NCI-H2107 (cell line): ENCODE measurements around the gene DUS2.
A peak's percentile ranks its signal among the peaks of the same experiment; 100 is the strongest.

Source experiments
- DNase-seq: peaks from one replicate; lab custom pipeline; 2025; lab: John Stamatoyannopoulos, UW

Gene DUS2

DNA sequence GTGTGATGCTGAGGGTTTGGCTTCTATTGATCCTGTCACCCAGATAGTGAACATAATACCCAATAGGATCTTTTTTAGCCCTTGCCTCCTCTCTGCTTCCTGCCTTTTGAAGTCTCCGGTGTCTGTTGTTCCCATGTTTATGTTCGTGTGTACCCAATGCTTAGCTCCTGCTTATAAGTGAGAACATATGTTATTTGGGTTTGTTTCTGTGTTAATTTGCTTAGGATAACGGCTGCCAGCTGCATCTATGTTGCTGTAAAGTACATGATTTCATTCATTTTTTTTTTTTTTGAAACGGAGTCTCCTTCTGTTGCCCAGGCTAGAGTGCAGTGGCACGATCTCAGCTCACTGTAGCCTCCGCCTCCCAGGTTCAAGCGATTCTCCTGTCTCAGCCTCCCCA is 23.0 kb downstream of the DUS2 start:
- no peak for DNase-seq

DNA sequence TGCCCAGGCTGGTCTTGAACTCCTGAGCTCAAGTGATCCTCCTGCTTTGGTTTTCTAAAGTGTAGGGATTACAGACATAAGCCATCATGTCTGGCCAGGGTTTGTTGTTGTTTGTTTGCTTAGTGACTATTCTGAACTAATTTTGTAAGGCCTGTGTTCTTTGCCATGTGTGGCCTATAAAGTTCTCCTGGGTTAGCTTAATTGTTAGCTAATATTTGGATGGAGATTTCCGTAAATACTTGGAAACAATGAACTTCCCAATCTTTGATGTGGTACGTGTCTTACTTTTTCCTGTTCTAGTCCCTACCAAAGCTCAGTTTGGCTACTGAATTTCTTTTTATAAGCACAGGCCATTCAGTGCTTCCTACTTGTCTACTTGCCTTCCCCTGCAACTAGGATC is 24.9 kb downstream of the DUS2 start:
- DNase-seq, result no peak

DNA sequence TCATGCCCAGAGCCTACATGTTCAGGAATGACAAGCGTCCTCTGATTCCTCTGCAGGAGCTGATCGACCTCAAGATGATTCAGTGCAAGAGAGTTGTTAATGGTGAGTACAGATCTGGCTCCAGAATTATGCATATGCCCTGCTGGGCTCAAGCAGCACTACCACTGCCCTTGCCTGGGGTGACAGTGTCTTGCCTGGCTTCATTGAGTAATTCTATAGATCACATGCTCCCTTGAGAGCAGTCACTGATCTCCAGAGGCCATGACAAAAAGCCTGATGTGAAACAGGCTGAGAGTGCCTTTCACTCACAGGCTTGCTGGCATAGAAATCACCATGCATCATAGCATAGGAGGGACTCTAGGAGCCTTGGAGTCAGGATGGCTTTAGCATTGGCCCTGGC is 26.4 kb downstream of the DUS2 start:
- no peak for DNase-seq

DNA sequence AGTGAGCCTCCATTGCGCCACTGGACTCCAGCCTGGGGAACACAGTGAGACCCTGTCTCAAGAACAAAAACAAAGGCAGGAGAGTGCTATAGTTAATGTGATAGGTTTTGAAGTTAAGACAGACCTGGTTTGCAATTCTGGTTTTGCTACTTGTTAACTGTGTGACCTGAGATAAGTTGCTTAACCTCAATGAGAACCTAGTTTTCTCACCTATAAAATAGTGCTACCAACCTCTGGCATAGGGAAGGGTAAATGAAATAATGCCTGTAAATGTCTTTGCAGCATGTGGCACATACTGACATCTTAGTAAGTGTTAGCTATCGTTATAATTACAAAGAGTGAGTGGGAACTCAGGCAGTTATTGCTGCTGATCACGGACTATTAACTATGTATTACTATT is 32.3 kb downstream of the DUS2 start:
- DNase-seq, result no peak

DNA sequence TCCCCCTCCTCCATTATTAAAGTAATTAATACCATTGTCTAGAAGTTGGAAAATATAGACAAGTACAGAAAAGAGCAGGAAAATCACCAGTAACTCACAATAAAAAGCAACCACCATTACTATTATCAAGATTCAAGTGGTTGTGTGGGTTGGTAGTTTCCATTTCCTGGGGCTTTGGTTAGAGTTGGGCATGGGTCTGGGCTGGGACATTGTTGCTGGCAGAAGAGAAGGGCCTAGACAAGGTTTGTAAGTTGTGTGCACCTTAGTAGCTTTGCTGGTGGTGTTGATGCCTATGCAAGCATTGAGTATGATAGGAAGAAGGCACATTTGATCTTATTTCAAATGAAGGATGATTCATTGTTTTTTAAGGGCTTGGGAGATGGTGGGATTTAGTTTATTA is 36.7 kb downstream of the DUS2 start:
- no peak for DNase-seq

DNA sequence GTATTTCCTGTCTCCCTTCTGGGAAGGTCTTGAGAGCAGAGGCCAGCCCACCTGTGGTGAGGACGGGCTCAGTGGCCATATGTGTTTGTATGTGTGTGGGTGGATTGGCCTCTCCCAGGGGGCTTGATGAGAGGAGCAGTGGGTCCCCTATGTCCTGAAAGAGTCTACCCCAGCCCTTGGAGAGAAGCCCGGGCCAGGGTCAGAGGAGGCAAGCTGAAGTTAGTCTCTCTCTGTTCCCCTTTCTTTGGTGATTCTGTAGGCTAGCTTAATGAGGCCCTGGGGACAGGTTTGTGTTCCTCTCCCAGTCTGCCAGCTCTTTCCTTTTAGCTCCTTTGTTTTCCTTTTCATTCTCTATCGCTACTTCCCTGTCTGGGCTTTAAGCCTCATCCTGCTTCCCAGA is 38.3 kb downstream of the DUS2 start:
- DNase-seq, result no peak

DNA sequence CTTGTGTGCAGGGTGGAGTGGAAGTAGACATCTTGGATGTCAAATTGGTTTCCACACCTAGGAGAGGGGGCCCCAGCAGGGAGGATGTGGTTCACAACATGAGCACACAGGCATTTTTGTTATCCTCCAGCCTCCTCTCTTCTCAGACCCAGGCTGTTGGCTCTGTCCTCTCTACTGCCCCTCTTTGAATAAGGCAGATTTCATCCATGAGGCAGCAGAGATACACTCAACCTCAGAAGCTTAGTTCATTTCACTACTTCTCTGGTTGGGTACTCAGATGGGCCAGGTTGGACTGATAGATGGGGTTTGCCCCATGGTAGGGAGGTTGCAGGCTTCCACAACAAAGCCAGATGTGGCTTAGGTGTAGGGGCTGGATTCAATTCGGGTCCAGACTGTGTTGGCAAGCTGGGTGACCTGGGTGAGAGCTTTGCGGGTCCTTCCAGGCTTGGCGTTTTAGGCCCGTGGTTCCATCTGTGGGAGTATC is 39.9 kb downstream of the DUS2 start:
- DNase-seq, result no peak

DNA sequence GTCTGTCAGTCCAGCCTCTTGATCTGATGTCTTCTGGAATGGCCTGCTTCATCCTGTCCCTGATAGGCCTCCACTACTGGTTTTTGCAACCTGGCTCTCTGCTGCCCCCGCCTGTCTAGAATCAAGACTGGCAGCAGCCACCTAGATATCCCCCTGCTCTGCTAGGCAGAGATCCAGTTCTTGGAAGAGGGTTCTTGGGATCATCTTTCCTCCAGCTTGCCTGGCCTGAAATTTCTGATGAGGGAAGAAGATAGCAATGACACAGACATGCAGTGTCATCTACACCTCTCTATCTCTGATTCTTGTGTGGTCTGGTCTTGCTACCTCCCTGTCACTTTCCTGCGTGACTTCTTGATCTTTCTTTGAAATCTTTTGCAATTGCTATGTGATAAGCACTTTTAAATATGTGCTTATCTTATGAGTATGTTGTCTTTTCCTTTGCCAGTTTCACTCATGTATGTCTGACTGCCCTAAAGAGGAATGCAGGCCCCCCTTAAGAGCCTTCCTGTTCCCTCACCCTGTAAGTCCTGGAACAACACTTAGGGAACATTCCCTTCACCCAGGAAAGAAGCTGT is 41.8 kb downstream of the DUS2 start:
- peak; percentile 40 for DNase-seq

DNA sequence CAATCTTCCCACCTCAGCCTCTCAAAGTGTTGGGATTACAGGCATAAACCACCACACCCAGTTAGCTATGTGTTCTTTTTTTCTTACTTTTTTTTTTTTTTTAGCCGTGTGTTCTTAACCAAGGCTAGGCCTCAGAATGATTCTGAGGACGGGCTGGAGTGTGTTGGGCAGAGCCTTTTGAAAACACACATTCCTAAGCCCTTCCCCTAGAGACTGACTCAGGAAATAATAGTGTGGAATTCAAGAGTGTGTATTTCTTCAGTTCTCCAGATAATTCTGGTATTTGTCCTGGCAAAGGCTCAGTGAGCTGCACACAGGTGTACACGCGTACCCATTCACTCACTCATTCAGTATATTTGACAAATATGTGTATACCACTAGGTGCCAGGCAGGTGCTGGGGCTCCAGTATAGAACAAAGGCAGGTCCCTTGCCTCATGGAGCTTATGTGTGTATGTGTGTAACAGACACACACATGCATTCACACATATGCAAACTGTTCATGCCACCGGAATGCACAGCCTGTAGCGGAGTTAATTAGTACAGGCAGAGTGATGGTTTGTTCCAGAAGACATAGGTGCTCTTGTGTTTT is 42.7 kb downstream of the DUS2 start:
- no peak for DNase-seq

DNA sequence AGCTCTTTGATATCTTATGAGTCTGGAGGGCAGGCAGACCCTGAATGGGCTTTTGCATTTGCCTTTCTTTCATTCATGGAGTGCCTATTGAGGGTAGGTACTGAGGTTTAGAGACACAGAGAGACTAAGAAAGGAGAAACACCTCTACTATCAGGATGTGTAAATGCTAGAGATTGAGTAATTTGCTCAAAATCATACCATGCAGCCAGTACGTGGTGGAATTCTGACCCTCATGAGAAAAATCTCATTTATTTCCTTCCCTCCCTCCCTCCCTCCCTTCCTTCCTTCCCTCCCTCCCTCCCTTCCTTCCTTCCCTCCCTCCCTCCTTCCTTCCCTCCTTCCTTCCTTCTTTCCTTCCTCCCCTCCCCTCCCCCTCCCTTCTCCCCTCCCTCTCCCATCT is 43.7 kb downstream of the DUS2 start:
- DNase-seq, result no peak

DNA sequence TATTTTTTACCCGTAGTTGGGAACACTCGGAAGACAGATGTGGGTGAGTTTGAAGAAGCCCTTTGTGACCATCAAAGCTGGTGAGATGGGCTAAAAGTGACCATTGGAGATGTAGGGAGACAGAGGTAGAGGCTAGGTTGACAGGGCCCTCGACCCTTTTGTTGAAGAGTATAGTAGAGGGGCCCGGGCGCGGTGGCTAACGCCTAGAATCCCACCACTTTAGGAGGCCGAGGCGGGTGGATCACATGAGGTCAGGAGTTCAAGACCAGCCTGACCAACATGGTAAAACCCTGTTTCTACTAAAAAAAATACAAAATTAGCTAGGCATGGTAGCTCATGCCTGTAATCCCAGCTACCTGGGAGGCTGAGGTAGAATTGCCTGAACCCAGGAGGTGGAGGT is 45.8 kb downstream of the DUS2 start:
- no peak for DNase-seq

DNA sequence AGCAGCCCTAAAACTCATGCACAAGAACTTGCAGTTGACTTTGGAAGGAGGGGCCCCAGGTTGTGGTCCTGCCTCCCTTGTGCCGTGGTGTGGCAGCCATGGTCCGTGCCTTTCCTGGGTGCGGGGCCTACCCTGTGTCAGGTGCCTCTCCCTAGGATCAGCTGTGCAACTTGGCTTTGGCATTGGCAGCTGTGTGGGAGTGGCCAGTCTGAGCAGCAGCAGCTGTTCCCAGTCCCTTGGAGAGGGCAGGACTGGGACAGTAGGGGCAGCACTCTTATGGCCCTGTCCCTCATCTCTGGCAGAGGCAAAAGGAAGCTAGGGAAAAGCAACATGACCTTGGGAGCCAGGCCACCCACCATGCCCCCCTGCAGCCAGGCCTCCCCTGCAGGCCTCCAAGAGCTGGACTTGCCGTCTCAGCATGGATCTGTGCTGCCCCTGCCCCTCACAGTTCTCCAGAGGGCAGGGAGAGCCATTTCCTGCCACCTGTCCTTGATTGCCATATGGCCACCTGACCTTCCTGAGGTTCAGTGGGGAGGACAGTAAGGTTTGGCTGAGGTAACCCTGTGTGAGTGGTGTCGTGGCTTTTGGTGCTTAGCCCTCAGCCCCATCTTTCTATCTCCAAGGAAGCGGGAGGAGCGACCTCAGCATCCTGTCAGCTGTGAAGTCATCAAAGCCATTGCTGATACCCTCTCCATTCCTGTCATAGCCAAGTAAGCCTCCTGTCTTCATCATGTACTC is 46.6 kb downstream of the DUS2 start:
- DNase-seq, result no peak

DNA sequence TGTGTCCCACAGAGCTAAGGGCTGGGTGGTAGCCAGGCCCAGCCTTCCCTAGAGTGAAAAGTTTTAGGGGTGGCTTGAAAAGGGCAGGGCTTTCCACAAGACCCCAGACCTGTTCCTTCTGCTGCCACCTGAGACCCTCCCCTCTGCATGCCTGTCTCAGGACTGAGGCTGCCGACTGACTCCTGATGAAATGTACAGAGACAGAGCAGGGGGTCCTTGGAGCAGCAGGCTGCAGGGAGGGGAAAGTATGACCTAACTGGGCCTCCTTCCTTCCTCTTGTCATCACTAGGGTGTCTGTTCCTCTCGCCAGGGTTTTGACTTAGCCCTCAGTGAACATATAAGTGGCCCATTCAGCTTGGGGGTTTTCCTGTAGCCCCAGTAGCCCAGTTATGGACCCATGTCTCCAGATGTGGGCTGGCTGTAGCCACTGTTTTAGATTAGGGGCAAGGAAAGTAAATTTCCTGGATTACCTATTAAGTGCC is 47.2 kb downstream of the DUS2 start:
- DNase-seq, result no peak

DNA sequence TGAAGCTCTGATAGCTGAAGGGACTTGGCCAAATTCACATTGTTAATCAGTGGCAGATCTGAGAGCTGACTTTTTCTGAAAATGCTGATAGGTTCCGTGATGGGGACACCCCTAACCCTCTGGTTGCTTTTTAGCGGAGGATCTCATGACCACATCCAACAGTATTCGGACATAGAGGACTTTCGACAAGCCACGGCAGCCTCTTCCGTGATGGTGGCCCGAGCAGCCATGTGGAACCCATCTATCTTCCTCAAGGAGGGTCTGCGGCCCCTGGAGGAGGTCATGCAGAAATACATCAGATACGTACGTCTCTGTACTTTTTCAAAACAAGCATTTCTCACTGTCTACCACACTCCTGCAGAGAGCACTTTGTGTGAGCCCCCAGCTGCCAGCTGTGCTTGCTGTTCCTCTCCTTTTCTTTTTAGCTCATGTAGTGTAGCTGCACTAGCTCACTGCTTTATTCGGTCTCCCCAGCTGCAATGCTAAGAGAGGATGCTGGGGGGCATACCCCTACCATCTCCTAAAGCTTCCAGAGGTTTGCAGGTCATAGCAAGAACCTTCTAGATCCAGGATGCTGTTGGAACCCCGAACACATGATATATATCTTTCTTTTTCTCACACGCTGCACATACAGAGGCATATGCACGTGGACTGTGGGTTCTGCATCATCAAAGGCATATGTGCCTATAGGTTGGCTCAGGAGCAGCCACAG is 47.9 kb downstream of the DUS2 start:
- no peak for DNase-seq

DNA sequence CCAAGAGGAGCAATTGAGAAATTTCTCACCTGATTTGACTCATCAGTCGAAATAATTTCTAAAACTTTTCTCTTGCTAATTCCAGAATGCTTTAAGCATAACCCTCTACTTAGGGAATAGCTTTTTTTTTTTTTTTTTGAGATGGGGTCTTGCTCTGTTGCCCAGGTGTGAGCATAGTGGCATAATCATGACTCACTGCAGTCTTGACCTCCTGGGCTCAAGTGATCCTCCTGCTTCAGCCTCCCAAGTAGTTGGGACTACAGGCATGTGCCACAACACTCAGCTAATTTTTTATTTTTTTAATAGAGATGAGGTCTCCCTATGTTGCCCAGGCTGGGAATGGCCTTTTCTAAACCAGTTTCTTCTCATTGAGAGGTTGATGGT is 48.4 kb downstream of the DUS2 start:
- no peak for DNase-seq

DNA sequence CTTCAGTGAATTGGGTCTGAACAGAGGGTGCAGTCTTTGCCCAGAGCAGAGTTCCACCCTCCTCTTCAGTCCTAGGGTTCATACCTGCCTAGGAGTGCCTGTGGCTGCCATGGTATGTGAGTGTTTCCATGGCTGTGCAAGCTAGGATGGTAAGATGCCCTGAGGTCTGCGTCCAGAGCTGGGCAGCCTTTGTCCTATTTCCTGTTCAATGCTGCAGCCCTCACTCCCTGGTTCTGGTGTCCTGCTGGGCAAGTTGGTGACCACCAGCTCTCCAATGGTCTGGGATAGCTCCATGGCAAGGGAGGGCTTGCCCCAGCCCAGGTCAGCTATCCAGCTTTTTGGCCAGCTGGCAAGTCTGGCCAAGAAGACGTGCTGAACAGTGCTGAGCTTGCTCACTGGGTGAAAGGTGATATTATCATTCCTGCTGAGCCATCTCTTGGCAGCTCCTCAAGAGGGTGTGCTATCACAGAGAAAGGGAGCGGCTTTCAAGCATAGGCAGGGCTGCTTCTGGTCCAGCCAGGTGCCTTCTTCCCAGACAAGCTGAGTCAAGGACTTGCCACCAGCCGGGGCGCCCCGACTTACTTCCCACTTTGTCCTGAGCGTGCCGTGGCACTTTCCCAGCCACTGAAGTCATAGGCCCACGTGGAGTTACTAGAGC is 49.1 kb downstream of the DUS2 start:
- no peak for DNase-seq

DNA sequence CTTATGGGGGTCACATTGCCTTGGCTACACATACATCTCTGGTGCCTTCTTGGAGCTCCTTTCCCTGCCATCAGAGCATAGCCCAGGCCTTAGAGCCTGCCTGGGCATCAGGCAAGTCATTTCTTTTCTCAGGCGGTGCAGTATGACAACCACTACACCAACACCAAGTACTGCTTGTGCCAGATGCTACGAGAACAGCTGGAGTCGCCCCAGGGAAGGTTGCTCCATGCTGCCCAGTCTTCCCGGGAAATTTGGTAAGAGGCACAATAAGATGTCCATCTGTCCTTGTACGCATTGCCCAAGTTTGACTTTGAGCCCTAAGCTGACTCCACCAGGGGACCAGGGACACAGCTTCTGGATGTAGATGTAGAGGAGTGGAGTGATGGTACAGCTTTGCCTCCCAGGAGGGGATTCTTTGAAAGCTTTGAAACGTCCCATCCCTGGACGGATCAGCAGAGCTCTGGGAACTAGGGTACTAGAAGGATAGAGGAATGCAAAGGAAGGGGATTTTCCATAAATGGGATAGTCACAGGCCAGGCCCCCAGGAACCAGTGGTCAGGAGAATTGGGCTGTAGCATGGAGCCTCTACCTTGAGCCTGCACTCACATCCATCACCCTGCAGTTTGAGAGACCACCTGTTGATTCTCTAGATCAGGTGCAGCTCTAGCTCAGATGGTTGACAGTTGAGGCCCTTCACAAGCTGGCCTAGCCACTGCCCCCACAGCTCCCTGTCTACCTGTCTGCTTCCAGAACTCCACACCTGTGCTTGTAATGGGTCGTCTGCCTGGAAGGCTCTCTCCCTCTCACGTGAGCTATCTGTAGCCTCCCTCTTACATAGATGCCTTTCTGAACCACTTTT is 51.0 kb downstream of the DUS2 start:
- DNase-seq, result no peak

DNA sequence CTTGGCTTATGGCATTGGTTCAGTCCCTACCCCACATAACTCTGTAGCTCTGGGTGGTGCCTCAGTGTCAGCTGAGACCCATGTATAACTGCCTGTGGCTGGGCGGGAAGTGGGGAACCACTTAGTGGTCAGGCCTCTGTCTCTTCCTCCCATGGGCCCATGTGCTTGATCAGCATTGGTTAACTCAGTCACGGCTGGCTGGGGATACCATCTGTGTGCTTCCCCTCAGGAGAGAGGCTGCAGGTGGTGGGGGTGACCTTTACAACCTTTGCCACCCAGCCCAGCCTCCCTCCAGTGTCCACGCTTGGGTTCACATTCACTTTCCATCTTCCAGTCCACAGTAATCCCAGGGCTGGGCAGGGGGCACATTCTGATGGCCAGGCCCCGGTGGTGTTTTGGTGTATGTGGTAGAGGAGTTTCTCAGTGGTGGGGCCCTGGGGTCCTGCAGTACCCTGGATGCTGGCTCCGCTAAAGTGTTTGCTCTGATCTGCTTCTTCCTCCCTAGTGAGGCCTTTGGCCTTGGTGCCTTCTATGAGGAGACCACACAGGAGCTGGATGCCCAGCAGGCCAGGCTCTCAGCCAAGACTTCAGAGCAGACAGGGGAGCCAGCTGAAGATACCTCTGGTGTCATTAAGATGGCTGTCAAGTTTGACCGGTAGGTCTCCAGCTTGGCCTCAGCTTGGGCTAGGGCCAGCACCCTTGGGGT is 51.9 kb downstream of the DUS2 start:
- no peak for DNase-seq

DNA sequence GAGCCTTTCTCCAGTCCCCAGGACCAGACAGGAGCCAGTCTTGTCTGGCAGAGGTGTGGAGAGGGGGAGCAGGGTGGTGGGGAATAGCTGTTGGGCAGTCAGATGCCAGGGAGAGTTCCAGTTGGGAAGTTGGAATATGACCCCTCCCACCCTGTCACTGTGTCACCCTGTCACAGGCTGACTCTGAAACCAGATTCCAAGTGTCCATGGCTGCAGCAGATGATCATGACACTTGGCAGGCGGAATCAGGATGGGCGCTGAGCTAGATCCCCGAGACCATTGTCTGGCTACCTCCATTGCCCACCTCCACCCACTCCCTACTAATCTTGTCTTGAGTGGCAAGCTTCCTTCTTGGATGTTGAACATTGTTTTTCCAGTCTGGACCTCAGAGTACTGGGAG is 52.9 kb downstream of the DUS2 start:
- no peak for DNase-seq

DNA sequence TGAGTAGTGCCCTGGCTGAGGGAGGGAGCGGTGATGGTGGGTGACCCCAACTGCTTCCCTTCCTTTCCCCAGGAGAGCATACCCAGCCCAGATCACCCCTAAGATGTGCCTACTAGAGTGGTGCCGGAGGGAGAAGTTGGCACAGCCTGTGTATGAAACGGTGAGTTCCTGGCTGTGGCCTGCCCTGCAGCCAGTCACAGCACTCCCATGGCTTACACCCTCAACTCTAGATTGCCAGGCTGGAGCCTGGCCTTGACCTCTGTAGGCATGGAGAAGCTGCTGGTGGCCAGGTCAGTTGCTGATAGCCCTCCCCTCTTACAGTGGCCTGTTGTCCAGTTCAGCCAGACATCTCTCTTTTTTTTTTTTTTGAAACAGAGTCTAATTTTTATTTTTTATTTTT is 53.5 kb downstream of the DUS2 start:
- DNase-seq, result no peak
